Gastroesophageal sphincter (tissue), 4 donors: ENCODE data around the gene FNDC3A. TPM values are rescaled to one million over a fixed set of nuclear protein-coding genes. Genes with fewer than 3 reads are reported as not detected.
"Not testable (repeated sequence)": the region's sequence is repeated elsewhere in the genome, so short reads cannot be mapped to it uniquely, and the experiment has no call there.

Experiments used
- ATAC-seq: fragments of 150-250 bp; one replicate; pipeline ENCODE4 v1.9.1; 2016; ENCODE audit warnings: mild to moderate bottlenecking, moderate library complexity
- H3K27ac ChIP-seq, 4 donors: fragments of 200-600 bp; sonication (generic) in 3 of 4; 1 replicate in 3 of 4; 2 replicates in 1 of 4; pipeline ENCODE4 v1.5.1; 2016 to 2019
- H3K27me3 ChIP-seq: fragments of 200-600 bp; sonication (generic); one replicate; pipeline ENCODE4 v1.5.1; 2019
- H3K36me3 ChIP-seq, 2 donors: fragments of 200-600 bp; sonication (generic); one replicate each; pipeline ENCODE4 v1.5.1; 2019; ENCODE audit warnings: control low read depth in 1 of 2
- H3K4me1 ChIP-seq, 3 donors: fragments of 200-600 bp; sonication (generic); 1 replicate in 2 of 3; 2 replicates in 1 of 3; pipeline ENCODE4 v1.5.1; 2016 to 2019; ENCODE audit warnings: control low read depth in 2 of 3
- H3K4me3 ChIP-seq, 2 donors: fragments of 200-600 bp; sonication (generic); one replicate each; pipeline ENCODE4 v1.5.1; 2019; ENCODE audit warnings: mild to moderate bottlenecking in 1 of 2, moderate library complexity in 1 of 2
- H3K9me3 ChIP-seq, 3 donors: fragments of 200-600 bp; sonication (generic); one replicate each; pipeline ENCODE4 v1.5.1; 2017 to 2019; ENCODE audit warnings: control low read depth in 2 of 3
- CTCF ChIP-seq, 4 experiments: fragments of 200-600 bp in 2 of 4; fragments of 450-650 bp in 2 of 4; sonication (generic) in 1 of 4; IDR thresholded peaks; one replicate each; pipeline ENCODE4 v1.5.1; 2017 to 2019; ENCODE audit warnings: antibody characterized with exemption in 4 of 4, mild to moderate bottlenecking in 2 of 4, moderate library complexity in 2 of 4
- EP300 ChIP-seq: sonication (generic); formaldehyde crosslinking; IDR thresholded peaks from one replicate; pipeline ENCODE4 v1.6.1; 2017; ENCODE audit warnings: antibody characterized with exemption, mild to moderate bottlenecking
- POLR2A ChIP-seq, 2 donors: fragments of 450-650 bp; IDR thresholded peaks; one replicate each; pipeline ENCODE4 v1.6.1; 2017; ENCODE audit warnings: antibody characterized with exemption in 2 of 2, mild to moderate bottlenecking in 2 of 2, moderate library complexity in 1 of 2
- POLR2AphosphoS5 ChIP-seq: sonication (generic); formaldehyde crosslinking; IDR thresholded peaks from one replicate; pipeline ENCODE4 v1.6.1; 2017; ENCODE audit warnings: antibody characterized with exemption
- WGBS, 2 donors: methylation state at CpG; one replicate each; pipeline ENCODE4 v1.1.5; 2018; ENCODE audit warnings: low coverage in 1 of 2; 5-methylcytosine and 5-hydroxymethylcytosine counted together
- total RNA-seq, 4 donors: library from RNA; depleted of rRNA; stranded (reverse); fragments of >200 nt; gene quantifications; one replicate each; pipeline ENCODE4 v1.1.0, GENCODE V29; 2016

Gene FNDC3A
- total RNA-seq, 4 donors from 2014 or later: 36.4 to 55.9 (median 47.8) TPM

GRCh38 chr13:49125964-49126524 lies 150.3 kb downstream of the FNDC3A start:
- 47 to 65% methylated on average over 2 of the region's 2 CpGs for WGBS, 2 donors
- peaks cover 0 to 15% (median 0%) of the 10 kb centered on the region in 3 donors for H3K4me1 ChIP-seq
- ATAC-seq: no peak
- H3K36me3 ChIP-seq: peaks cover 0 to 6% of the 10 kb centered on the region in 2 donors
- no peak for TF ChIP-seq POLR2A (IDR thresholded peaks at IDR 0.05)
- TF ChIP-seq POLR2AphosphoS5: no peak
- TF ChIP-seq EP300: no peak
- no peak for TF ChIP-seq CTCF (IDR thresholded peaks at IDR 0.05)
- no peak overlapping the region for H3K27ac ChIP-seq
- no peak overlapping the region for H3K4me3 ChIP-seq
- H3K9me3 ChIP-seq: no peaks in the 10 kb centered on the region
- no peaks in the 10 kb centered on the region for H3K27me3 ChIP-seq

- peaks cover 0 to 7% (median 0%) of the 10 kb centered on the region in 3 donors for H3K4me1 ChIP-seq
- H3K27me3 ChIP-seq: no peaks in the 10 kb centered on the region
- TF ChIP-seq EP300: no peak
- no peak for TF ChIP-seq POLR2AphosphoS5
- TF ChIP-seq CTCF (IDR thresholded peaks at IDR 0.05): no peak
- no peak for TF ChIP-seq POLR2A (IDR thresholded peaks at IDR 0.05)
- no peaks in the 10 kb centered on the region for H3K9me3 ChIP-seq
- WGBS, 2 donors: 80% methylated on average over 1 of the region's 1 CpG; no CpG with 5 or more reads in 1 of the 2 donors
- no peak overlapping the region for H3K4me3 ChIP-seq
- no peak for ATAC-seq
- H3K27ac ChIP-seq: no peak overlapping the region
- peaks cover 4 to 55% of the 10 kb centered on the region in 2 donors for H3K36me3 ChIP-seq
Observed at GRCh38 chr13:49132479-49133002, 156.8 kb downstream of the FNDC3A start.

GRCh38 chr13:49134305-49134704 lies 158.6 kb downstream of the FNDC3A start:
- Histone ChIP-seq H3K27me3 (no peaks in the 10 kb centered on the region), H3K9me3 (no peaks in the 10 kb centered on the region), H3K4me1 (no peaks in the 10 kb centered on the region), H3K36me3 (peaks cover 4 to 70% of the 10 kb centered on the region in 2 donors), H3K4me3 (no peak overlapping the region), H3K27ac (no peak overlapping the region)
- TF ChIP-seq CTCF (IDR thresholded peaks at IDR 0.05) (no peak), EP300 (no peak), POLR2A (IDR thresholded peaks at IDR 0.05) (no peak), POLR2AphosphoS5 (no peak)
- ATAC-seq: no peak
- WGBS, 2 donors: 90 to 91% methylated on average over 3 of the region's 3 CpGs

- not testable (repeated sequence) for H3K9me3 ChIP-seq, H3K4me3 ChIP-seq, H3K27me3 ChIP-seq, ATAC-seq, H3K4me1 ChIP-seq, H3K27ac ChIP-seq
- H3K36me3 ChIP-seq: peaks cover 3 to 62% of the 10 kb centered on the region in 2 donors
- WGBS, 2 donors: 94% methylated on average over 7 of the region's 7 CpGs; no CpG with 5 or more reads in 1 of the 2 donors
Observed at GRCh38 chr13:49137138-49137643, 161.5 kb downstream of the FNDC3A start.

- H3K4me3 ChIP-seq: no peak overlapping the region
- no peak for ATAC-seq
Observed at GRCh38 chr13:49140910-49141611, 165.3 kb downstream of the FNDC3A start.

More at GRCh38 chr13:49140910-49141611, 165.3 kb downstream of the FNDC3A start:
- Histone ChIP-seq H3K4me1 (no peaks in the 10 kb centered on the region), H3K9me3 (no peaks in the 10 kb centered on the region), H3K36me3 (peaks cover 0 to 51% of the 10 kb centered on the region in 2 donors), H3K27ac (no peak overlapping the region), H3K27me3 (no peaks in the 10 kb centered on the region)
- no peak for TF ChIP-seq POLR2AphosphoS5
- no peak for TF ChIP-seq POLR2A (IDR thresholded peaks at IDR 0.05)
- no peak for TF ChIP-seq EP300
